MG63 (cell line): ENCODE results near the gene TRIM46. TPM values are rescaled to one million over a fixed set of nuclear protein-coding genes. Genes with fewer than 3 reads are reported as not detected.
"Not testable (repeated sequence)": the region's sequence is repeated elsewhere in the genome, so short reads cannot be mapped to it uniquely, and the experiment has no call there.

Experiments
- DNase-seq: peaks from one replicate; pipeline ENCODE4 v3.0.0-alpha.2; 2020
- H3K27me3 ChIP-seq: fragments of 250-450 bp; sonication (Bioruptor Pico); 2 replicates; pipeline ENCODE4 v1.5.1; 2020; ENCODE audit warnings: mild to moderate bottlenecking, moderate library complexity
- H3K36me3 ChIP-seq: fragments of 250-450 bp; sonication (Bioruptor Pico); 2 replicates; pipeline ENCODE4 v1.5.1; 2020; ENCODE audit warnings: mild to moderate bottlenecking, moderate library complexity
- H3K4me3 ChIP-seq: fragments of 250-450 bp; sonication (Bioruptor Pico); 2 replicates; pipeline ENCODE4 v1.5.1; 2020; ENCODE audit warnings: mild to moderate bottlenecking, moderate library complexity
- H3K9me3 ChIP-seq: fragments of 250-450 bp; sonication (Bioruptor Pico); 2 replicates; pipeline ENCODE4 v1.5.1; 2020; ENCODE audit warnings: mild to moderate bottlenecking, moderate library complexity
- total RNA-seq: library from RNA; depleted of rRNA; stranded (reverse); fragments of >200 nt; shearing (Covaris generic); gene quantifications from 2 replicates; pipeline ENCODE4 v1.2.3, GENCODE V29; 2014; ENCODE audit warnings: low replicate concordance

The TRIM46 gene
- total RNA-seq, 1 experiment from 2014 or later = not detected

GRCh38 chr1:155192346-155193274 is 19.0 kb downstream of the TRIM46 start:
- H3K4me3 ChIP-seq = peak overlapping the region; percentile 41
- H3K9me3 ChIP-seq = no peaks in the 10 kb centered on the region
- no peaks in the 10 kb centered on the region for H3K27me3 ChIP-seq
- no peaks in the 10 kb centered on the region for H3K36me3 ChIP-seq
- DNase-seq = no peak

DNA sequence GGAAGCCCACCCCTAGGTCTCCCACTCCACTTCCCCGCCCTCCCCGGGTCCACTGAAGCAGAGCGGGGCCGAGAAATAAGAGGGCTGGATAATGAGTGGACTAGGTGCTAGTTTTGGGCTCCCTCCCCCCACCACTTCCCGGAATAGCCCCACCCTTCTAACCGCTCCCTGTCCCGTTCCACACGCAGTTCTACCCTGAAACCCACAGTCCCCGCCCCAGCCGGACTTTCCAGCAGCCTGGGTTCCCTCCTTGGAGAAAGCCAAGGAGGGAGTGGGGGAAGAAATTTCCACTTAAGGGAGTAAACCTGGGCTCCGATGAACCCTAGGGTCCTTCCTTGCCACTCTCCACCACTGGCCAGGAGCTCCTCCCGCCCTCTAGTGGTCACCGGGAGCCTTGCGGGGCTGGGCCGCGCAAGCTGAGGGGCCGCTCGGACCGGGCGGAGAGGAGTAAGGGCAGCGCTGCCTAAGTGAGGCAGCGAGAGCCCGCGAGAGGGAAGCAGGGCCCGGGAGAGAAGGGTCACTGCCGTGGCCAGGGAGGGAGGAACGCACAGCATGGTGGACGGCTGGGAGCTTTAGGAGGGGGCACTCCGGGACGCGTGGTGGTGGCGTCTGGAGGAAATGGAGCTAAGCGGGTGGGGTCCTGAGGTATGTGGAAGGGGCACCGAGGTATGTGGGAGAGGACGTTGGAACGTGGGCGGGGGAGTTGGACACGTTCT is 19.8 kb downstream of the TRIM46 start:
- Histone ChIP-seq H3K9me3 (no peaks in the 10 kb centered on the region), H3K36me3 (no peaks in the 10 kb centered on the region), H3K27me3 (no peaks in the 10 kb centered on the region), H3K4me3 (peak overlapping the region; percentile 41)
- DNase-seq = peak; percentile 93

GRCh38 chr1:155193991-155194240 is 20.3 kb downstream of the TRIM46 start:
- DNase-seq, H3K36me3 ChIP-seq, H3K27me3 ChIP-seq, H3K9me3 ChIP-seq: not testable (repeated sequence)
- peak overlapping the region; percentile 41 for H3K4me3 ChIP-seq

GRCh38 chr1:155195201-155196102 is 21.8 kb downstream of the TRIM46 start:
- no peaks in the 10 kb centered on the region for H3K36me3 ChIP-seq
- H3K27me3 ChIP-seq = no peaks in the 10 kb centered on the region
- DNase-seq = no peak
- peak overlapping the region; percentile 41 for H3K4me3 ChIP-seq
- no peaks in the 10 kb centered on the region for H3K9me3 ChIP-seq

DNA sequence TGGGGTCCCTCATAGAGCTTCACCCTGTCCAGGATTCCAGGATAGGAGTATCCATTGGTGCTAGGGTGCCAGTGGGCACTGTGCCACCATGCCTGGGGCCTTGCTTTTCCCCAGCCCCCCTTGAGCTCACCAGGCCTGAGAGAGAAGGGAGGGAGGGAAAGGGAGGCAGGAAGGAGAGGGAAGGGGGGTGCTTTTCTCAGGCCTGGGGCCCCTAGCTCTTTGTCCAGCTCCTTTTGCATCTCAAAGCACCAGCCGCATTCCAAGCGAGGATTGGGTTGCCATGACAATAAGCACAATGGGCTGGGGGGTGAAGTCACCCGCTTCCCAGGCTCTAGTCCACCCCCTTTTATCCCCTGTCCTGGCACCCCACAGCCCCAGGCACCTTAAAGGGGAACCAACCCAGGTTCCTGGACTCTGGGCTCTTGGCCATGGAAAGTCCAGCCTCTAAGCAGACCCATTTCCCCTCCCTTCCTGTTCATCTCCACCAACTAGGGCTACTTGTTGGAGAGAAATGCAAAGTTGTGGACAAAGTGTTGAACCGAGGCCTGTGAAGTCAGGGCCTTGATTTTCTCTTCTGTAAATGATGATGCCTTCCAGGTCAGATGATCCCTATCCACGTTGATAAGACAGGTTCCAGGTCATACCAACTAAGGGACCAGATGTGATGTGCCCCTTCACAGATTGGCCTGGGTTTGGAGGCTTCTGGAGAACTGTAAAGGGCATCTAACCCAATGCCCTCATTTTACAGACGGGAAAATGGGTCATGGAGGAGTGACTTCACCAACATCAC is 22.6 kb downstream of the TRIM46 start:
- no peaks in the 10 kb centered on the region for H3K9me3 ChIP-seq
- DNase-seq = no peak
- H3K36me3 ChIP-seq = no peaks in the 10 kb centered on the region
- no peaks in the 10 kb centered on the region for H3K27me3 ChIP-seq
- no peak overlapping the region for H3K4me3 ChIP-seq

DNA sequence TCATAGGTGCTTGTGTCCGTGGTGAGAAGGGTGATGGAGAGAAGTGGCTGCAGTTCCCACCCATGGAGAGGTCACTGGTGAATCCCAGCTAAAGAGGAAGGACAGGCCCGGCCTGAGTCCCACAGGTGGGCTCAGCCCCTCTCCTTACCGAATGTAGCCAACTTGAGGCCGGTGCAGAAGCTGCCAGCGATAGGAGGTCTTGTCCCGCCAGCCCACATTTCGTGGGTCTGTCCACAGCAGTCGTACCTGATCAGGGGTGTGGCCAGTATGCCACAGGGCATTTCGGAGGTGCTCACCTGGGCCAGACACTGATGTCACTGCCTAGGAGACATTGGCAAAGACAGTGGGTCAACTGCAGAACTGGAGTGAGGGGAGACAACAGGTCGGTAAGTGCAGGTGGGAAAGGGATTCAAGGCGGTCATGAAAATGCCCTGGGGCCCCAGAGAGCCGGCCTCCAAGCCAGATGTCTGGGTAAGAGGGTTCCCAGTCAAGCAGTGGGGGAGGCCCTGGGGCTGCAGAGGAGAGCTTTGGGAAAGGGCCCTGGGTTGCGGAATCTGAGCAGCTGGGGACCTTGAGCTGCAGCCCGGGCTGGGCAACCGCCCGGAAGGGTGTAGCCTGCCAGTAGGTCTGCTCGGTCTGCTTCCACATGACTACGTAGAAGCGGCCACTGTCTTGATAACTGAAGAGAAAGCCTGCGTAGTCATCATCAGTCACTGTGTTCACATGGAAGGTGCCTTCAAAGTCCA is 23.4 kb downstream of the TRIM46 start:
- Histone ChIP-seq H3K36me3 (no peaks in the 10 kb centered on the region), H3K4me3 (no peak overlapping the region), H3K27me3 (no peaks in the 10 kb centered on the region), H3K9me3 (no peaks in the 10 kb centered on the region)
- DNase-seq = no peak

DNA sequence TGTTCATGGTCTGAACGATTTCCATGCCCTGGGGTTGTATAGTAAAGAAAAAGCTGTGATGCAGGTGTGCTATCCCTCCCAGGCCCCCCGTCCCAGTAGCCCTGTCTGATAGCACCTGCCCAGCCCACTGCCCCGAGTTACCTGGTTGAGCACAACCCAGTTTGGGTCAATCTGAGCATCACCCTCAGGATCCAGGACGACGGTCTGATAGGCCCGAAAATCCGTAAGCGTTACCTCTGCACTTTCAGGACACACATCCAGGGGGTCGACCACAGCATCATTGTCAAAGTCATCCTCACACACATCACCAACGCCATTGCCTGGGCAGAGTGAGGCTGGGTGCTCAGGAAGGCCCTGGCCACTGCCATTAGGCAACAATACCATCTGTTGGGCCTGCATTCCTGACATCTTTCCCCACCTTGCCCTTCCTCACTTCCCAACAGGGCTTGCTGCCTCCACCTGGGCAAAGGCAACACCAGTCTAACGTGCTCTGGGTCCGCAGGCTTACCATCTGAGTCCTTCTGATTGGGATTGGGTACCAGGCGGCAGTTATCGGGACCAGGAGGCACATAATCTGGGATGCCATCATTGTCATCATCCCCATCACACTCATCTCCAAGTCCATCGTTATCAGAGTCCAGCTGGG is 24.4 kb downstream of the TRIM46 start:
- no peaks in the 10 kb centered on the region for H3K9me3 ChIP-seq
- no peaks in the 10 kb centered on the region for H3K27me3 ChIP-seq
- no peak for DNase-seq
- no peak overlapping the region for H3K4me3 ChIP-seq
- H3K36me3 ChIP-seq = no peaks in the 10 kb centered on the region

DNA sequence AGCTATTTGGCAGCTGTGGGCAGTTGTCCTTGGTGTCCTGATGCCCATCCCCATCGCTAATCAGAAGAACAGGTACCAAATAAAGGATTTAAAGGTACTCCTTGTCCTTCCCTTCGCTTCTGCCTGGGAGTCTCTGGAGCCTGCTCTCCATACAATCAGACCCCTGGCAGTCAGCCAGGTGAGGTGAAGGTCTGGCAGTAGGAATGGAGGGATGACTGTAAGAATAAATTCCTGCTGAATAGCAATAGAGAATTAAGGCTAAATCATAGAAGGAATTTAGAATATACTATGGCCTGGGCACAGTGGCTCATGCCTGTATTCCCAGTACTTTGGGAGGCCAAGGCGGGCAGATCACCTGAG is 24.9 kb downstream of the TRIM46 start:
- no peaks in the 10 kb centered on the region for H3K27me3 ChIP-seq
- DNase-seq = no peak
- no peak overlapping the region for H3K4me3 ChIP-seq
- no peaks in the 10 kb centered on the region for H3K9me3 ChIP-seq
- no peaks in the 10 kb centered on the region for H3K36me3 ChIP-seq

GRCh38 chr1:155199792-155200191 is 26.1 kb downstream of the TRIM46 start:
- no peak overlapping the region for H3K4me3 ChIP-seq
- no peaks in the 10 kb centered on the region for H3K9me3 ChIP-seq
- DNase-seq = no peak
- H3K27me3 ChIP-seq = no peaks in the 10 kb centered on the region
- H3K36me3 ChIP-seq = no peaks in the 10 kb centered on the region

DNA sequence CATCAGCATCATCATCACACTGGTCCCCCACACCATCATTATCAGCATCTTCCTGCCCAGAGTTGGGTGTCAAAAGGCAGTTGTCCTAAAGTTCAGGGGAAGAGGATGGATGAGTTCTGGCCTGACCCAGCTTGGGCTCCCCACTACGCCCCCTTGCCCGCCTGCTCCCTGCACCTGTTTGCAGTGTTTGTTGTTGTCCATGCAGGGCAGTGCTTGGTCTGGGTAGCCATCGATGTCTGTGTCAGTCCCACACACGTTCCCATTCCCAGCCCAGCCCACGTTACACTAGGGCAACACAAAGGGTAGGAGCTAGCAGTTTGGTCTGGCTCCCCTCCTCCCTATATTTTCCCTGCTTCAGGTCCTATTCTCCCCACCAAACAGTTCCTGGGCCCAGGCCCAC is 27.3 kb downstream of the TRIM46 start:
- Histone ChIP-seq H3K9me3 (no peaks in the 10 kb centered on the region), H3K36me3 (no peaks in the 10 kb centered on the region), H3K27me3 (no peaks in the 10 kb centered on the region), H3K4me3 (no peak overlapping the region)
- DNase-seq = no peak

DNA sequence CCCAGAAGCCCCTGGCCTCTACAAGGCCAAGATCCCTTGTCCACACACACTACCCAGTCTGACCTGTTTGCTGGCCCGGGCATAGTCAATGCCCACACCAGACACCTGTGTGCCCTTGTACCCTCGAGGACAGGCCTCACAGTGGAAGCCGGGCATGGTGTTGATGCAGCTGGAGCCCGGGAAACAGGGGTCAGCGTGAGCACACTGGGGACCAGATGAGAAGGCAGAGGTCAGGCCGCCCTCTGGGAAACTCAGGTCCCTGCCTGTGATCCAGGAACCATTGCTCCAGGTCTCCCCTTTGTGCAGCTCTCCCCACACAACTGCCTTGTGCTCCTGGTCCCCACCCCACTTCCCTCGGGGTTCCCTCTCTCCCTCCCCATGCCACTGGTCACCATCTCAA is 28.5 kb downstream of the TRIM46 start:
- H3K36me3 ChIP-seq = no peaks in the 10 kb centered on the region
- H3K27me3 ChIP-seq = no peaks in the 10 kb centered on the region
- H3K9me3 ChIP-seq = no peaks in the 10 kb centered on the region
- DNase-seq = no peak
- no peak overlapping the region for H3K4me3 ChIP-seq

DNA sequence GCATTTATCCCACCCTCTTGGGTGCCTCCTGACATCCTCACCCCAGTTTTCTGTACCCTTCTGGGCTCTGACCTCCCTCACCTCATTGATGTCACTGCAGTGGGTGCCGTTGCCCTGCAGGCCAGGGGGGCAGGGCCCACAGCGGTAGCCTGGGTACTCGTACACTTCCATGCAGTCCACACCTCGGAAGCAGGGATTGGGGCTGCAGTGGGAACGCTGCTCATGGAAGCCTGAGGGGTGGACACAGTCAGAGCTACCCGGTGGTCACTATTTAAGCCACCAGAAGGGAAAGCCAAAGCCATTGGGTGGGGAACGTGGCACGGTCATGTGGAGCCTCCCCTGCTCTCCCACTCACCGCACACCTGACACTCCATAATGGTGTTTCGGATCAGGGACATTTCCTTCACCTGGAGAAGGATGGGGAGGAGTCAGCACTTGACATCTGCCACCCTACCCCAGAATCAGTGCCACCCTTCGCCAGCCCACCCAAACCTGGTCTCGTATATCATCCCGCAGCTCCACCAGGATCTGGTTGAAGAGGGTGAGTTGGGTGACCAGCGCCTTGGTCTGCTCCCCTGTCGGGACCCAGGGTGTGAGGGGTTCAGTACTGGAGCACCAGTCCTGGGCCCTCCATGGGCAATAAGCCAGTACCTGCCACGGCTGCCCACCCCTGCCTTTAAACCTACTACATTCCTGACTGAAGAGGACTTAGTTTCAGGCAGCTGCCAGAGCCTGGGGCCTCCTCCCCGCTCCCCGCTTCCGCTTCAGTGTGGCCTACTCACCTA is 29.3 kb downstream of the TRIM46 start:
- H3K4me3 ChIP-seq = no peak overlapping the region
- DNase-seq = no peak
- H3K9me3 ChIP-seq = no peaks in the 10 kb centered on the region
- H3K36me3 ChIP-seq = no peaks in the 10 kb centered on the region
- no peaks in the 10 kb centered on the region for H3K27me3 ChIP-seq

GRCh38 chr1:155205035-155205434 is 31.4 kb downstream of the TRIM46 start:
- Histone ChIP-seq H3K27me3 (no peaks in the 10 kb centered on the region), H3K4me3 (no peak overlapping the region), H3K36me3 (no peaks in the 10 kb centered on the region), H3K9me3 (no peaks in the 10 kb centered on the region)
- DNase-seq = no peak

DNA sequence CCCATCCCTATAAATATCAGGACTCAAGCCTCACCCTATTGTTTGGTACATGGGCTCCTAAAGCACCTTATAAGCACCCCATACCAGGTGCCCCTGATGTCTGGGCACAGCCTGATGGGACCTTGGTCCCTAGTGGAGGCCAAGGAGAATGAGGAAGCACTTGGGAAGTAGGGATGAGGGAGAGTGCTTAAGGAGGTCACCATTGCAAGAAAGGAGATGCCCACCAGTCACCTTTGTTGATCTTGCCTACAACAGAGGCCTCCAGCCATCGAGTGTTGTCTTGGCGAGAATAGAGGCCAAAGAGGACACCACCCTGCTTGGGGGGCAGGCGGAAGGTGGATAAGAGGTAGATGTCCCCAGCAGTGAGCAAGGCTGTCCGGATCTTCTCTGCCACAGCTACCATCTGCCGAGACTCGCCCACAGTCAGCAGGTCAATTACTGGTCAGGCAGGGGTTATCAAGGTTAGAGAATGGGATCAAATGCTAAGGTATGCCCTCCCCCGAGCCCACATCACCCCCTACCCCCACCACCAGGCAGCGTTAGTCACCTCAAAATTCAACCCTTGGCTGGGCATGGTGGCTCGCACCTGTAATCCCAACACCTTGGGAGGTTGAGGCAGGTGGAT is 32.4 kb downstream of the TRIM46 start:
- H3K36me3 ChIP-seq = 0 out of 2 replicates have a peak, but pooled peaks cover 2% of the 10 kb centered on the region

More for the DNA sequence above, 32.4 kb downstream of the TRIM46 start:
- no peak for DNase-seq
- Histone ChIP-seq H3K27me3 (no peaks in the 10 kb centered on the region), H3K4me3 (no peak overlapping the region), H3K9me3 (no peaks in the 10 kb centered on the region)
